GM18499 (cell line): ENCODE results near the gene SLC5A11.

Source experiments
- ATAC-seq: cut with Tn5 transposase; IDR thresholded peaks from one replicate; pipeline ENCODE4 v1.9.1; 2021; ENCODE audit warnings: moderate number of reproducible peaks; ENCODE audit not compliant: insufficient read depth, unreplicated experiment

The SLC5A11 gene

DNA sequence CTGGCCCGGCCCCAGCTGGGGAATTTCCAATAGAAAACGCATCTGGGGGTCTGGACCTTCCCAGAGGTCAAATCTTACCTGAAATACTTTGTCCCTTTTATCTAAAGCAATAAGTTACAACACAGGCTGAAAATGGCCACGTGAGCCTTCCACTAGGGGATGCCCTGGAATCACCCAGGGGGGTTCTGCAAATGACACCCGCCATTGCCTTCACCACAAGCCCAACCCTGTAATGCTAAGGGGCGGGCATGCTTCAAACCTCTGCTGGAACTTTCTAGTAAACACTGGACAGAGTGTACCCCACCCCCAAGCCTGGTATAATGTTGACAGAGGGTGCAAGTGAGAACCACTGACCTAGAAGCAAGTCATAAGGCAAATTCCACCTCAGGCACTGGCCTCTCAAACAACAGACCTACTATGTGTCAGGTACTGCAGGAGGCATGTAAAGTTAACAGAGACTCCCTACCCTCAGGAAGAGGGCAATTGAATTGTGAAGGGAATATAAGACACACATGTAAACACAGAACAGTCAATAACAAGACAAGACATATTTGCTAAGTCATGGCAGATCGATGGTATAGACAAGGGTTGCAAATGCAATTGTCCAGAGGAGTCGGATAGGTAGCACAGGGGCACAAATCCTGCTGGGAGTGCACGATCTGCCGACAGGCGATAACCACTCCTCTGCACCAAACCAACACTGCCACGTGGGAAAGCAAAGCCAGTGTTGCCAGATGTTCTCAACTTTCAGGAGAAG, 110.4 kb downstream of the SLC5A11 start:
- ATAC-seq = no peak

DNA sequence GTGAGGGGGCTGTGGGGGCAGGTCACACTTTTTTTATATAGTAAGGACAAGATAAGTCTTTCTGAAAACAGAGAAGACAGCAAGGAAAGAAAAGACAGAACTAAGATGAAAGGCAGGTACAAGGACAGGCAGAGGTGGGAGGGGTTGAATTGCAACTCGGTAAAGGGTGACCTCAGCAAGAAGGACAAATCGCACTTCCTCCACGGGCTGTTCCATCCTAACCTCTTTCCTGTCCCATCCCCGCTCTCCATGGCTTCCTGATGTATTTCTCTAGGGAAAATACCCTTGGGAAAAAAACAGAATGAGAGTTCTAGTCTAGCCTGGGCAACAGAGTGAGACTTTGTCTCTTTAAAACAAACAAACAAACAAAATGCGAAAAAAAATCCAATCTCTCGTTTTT, 112.1 kb downstream of the SLC5A11 start:
- ATAC-seq = no peak
